ENCODE data around the gene CETP.

The CETP gene

GRCh38 chr16:56974549-56975300, 13.0 kb downstream of the CETP start:
- Mint-ChIP-seq H3K27ac (peak overlapping the region; percentile 88), H3K4me1 (peaks cover 53% of the 10 kb centered on the region)

DNA sequence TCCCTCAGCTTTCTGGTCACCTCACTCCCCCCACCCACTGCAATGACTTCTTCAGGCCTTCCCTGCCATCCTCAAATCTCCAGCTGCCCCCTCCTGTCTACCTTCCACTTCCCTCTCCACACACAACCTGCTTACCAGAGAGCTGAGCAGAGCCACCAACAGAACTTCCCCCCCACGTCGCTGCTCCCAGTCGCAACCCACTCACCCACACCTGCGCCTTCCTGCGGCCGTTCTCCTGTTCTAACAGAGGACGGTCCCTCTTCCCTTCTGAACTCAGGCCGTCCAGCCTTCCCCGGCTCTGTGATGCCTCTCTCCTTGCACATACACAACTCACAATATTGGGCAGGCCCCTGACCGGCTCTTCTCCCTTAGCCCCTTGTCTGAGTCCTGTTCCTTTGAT, 14.0 kb downstream of the CETP start:
- no peak for DNase-seq (ENCODE audit: low spot score in 2 of 2)
- Mint-ChIP-seq H3K9me3 (no peaks in the 10 kb centered on the region), H3K36me3 (no peaks in the 10 kb centered on the region), H3K4me3 (no peak overlapping the region), H3K4me1 (peaks cover 58% of the 10 kb centered on the region), H3K27ac (peak overlapping the region; percentile 62), H3K27me3 (no peaks in the 10 kb centered on the region)
- no peak for ATAC-seq (ENCODE audit: low read depth)

More at GRCh38 chr16:56974549-56975300, 13.0 kb downstream of the CETP start:
- Mint-ChIP-seq H3K27me3 (no peaks in the 10 kb centered on the region), H3K4me3 (peak overlapping the region; percentile 19), H3K36me3 (no peaks in the 10 kb centered on the region), H3K9me3 (no peaks in the 10 kb centered on the region)
- DNase-seq (ENCODE audit: low spot score in 2 of 2) (no peak), ATAC-seq (ENCODE audit: low read depth) (no peak)

- Mint-ChIP-seq H3K27ac (peak overlapping the region; percentile 83), H3K4me1 (peaks cover 61% of the 10 kb centered on the region), H3K9me3 (no peaks in the 10 kb centered on the region), H3K36me3 (no peaks in the 10 kb centered on the region), H3K4me3 (no peak overlapping the region), H3K27me3 (no peaks in the 10 kb centered on the region)
- DNase-seq (ENCODE audit: low spot score in 2 of 2) (no peak), ATAC-seq (ENCODE audit: low read depth) (no peak)
These were observed 15.5 kb downstream of the CETP start for GRCh38 chr16:56977216-56977615.

DNA sequence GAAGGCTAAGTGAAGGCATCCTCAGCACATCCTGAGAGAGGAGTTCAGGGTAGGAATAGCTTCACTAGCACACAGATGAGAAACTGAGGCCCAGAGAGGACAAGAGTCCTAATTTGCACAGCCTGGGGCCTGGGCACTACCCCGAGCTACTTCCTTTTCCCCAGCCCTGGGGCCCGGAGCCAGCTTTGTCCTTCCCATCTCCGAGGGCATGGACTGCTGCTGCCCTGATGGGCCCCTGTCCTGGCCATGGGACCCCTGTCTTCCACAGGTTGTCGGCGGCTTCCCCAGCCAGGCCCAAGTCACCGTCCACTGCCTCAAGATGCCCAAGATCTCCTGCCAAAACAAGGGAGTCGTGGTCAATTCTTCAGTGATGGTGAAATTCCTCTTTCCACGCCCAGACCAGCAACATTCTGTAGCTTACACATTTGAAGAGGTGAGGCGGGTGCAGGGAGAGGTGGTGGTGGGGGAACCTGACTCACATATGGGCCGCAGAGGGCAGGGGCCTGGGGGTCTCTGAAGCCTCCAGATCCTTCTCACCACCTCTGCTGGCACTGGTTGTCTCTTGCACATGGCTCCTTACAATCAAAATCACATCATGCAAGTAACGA, 16.2 kb downstream of the CETP start:
- ATAC-seq (ENCODE audit: low read depth) (no peak), DNase-seq (ENCODE audit: low spot score in 2 of 2) (no peak)
- peaks cover 64% of the 10 kb centered on the region for H3K4me1 Mint-ChIP-seq
- no peaks in the 10 kb centered on the region for H3K27me3 Mint-ChIP-seq
- no peak overlapping the region for H3K4me3 Mint-ChIP-seq
- H3K27ac Mint-ChIP-seq = peak overlapping the region; percentile 83
- H3K36me3 Mint-ChIP-seq = no peaks in the 10 kb centered on the region
- no peaks in the 10 kb centered on the region for H3K9me3 Mint-ChIP-seq

GRCh38 chr16:56980201-56980535, 18.4 kb downstream of the CETP start:
- H3K27me3 Mint-ChIP-seq = no peaks in the 10 kb centered on the region
- no peaks in the 10 kb centered on the region for H3K9me3 Mint-ChIP-seq
- ATAC-seq (ENCODE audit: low read depth) (no peak), DNase-seq (ENCODE audit: low spot score in 2 of 2) (no peak)
- H3K4me3 Mint-ChIP-seq = no peak overlapping the region
- peaks cover 56% of the 10 kb centered on the region for H3K4me1 Mint-ChIP-seq
- H3K27ac Mint-ChIP-seq = no peak overlapping the region
- peaks cover 6% of the 10 kb centered on the region for H3K36me3 Mint-ChIP-seq

GRCh38 chr16:56980792-56981724, 19.3 kb downstream of the CETP start:
- H3K4me1 Mint-ChIP-seq = peaks cover 53% of the 10 kb centered on the region

GRCh38 chr16:56981729-56982271, 20.1 kb downstream of the CETP start:
- Mint-ChIP-seq H3K4me1 (peaks cover 54% of the 10 kb centered on the region), H3K27me3 (no peaks in the 10 kb centered on the region), H3K27ac (peak overlapping the region; percentile 88), H3K4me3 (peak overlapping the region; percentile 71), H3K9me3 (no peaks in the 10 kb centered on the region), H3K36me3 (peaks cover 9% of the 10 kb centered on the region)
- ATAC-seq (ENCODE audit: low read depth) (no peak), DNase-seq (ENCODE audit: low spot score in 2 of 2) (no peak)

More at GRCh38 chr16:56980792-56981724, 19.3 kb downstream of the CETP start:
- H3K36me3 Mint-ChIP-seq = peaks cover 6% of the 10 kb centered on the region
- ATAC-seq (ENCODE audit: low read depth) (peak; percentile 64), DNase-seq (ENCODE audit: low spot score in 2 of 2) (no peak)
- peak overlapping the region; percentile 89 for H3K27ac Mint-ChIP-seq
- H3K9me3 Mint-ChIP-seq = no peaks in the 10 kb centered on the region
- peak overlapping the region; percentile 71 for H3K4me3 Mint-ChIP-seq
- no peaks in the 10 kb centered on the region for H3K27me3 Mint-ChIP-seq

DNA sequence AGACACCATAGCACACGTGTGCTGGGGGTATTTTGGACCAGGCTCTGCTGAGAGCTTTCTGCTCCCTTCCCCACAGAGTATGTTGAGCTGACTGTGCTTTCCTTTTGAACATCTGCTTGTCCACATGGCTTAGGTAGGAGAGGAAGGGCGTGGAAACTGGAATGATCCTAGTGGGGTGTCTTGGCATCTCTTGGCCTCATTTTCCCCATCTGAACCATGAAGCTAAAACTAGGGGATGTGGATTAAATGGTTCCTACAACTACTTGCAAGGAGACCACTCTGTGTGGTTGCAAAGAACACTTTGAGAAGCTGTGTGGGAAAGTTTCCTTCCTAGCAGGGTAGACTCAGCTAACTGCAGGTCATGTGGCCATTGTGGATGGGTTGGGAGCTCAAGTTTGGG, 20.9 kb downstream of the CETP start:
- ATAC-seq (ENCODE audit: low read depth) = no peak
- H3K36me3 Mint-ChIP-seq = peaks cover 12% of the 10 kb centered on the region
- H3K4me3 Mint-ChIP-seq = peak overlapping the region; percentile 1
- H3K27ac Mint-ChIP-seq = peak overlapping the region; percentile 88
- H3K27me3 Mint-ChIP-seq = no peaks in the 10 kb centered on the region
- no peak for DNase-seq (ENCODE audit: low spot score in 2 of 2)
- H3K4me1 Mint-ChIP-seq = peaks cover 56% of the 10 kb centered on the region
- no peaks in the 10 kb centered on the region for H3K9me3 Mint-ChIP-seq

DNA sequence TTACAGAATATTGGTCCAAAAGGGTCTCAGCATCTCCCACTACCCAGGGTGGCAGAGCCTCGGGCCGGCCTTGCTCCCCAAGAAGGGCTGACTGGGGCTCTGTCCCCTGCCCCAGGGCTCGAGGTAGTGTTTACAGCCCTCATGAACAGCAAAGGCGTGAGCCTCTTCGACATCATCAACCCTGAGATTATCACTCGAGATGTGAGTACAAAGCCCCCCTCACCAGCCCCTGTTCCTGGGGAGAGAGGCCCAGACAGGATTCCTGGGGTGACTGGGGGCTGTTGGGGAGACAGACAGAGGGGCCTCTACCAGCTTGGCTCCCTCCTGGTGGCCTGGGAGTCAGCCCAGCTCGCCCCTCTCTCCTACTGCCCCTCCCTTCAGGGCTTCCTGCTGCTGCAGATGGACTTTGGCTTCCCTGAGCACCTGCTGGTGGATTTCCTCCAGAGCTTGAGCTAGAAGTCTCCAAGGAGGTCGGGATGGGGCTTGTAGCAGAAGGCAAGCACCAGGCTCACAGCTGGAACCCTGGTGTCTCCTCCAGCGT, 21.5 kb downstream of the CETP start:
- no peak for DNase-seq (ENCODE audit: low spot score in 2 of 2)
- no peak for ATAC-seq (ENCODE audit: low read depth)
- H3K36me3 Mint-ChIP-seq = peaks cover 16% of the 10 kb centered on the region
- peak overlapping the region; percentile 88 for H3K27ac Mint-ChIP-seq
- no peaks in the 10 kb centered on the region for H3K9me3 Mint-ChIP-seq
- H3K4me1 Mint-ChIP-seq = peaks cover 61% of the 10 kb centered on the region
- H3K27me3 Mint-ChIP-seq = no peaks in the 10 kb centered on the region
- H3K4me3 Mint-ChIP-seq = no peak overlapping the region

GRCh38 chr16:56984639-56985038, 22.9 kb downstream of the CETP start:
- Mint-ChIP-seq H3K9me3 (no peaks in the 10 kb centered on the region), H3K27me3 (no peaks in the 10 kb centered on the region), H3K4me1 (peaks cover 66% of the 10 kb centered on the region), H3K27ac (peak overlapping the region; percentile 99), H3K36me3 (peaks cover 18% of the 10 kb centered on the region), H3K4me3 (peak overlapping the region; percentile 24)
- no peak for DNase-seq (ENCODE audit: low spot score in 2 of 2)
- ATAC-seq (ENCODE audit: low read depth) = no peak

DNA sequence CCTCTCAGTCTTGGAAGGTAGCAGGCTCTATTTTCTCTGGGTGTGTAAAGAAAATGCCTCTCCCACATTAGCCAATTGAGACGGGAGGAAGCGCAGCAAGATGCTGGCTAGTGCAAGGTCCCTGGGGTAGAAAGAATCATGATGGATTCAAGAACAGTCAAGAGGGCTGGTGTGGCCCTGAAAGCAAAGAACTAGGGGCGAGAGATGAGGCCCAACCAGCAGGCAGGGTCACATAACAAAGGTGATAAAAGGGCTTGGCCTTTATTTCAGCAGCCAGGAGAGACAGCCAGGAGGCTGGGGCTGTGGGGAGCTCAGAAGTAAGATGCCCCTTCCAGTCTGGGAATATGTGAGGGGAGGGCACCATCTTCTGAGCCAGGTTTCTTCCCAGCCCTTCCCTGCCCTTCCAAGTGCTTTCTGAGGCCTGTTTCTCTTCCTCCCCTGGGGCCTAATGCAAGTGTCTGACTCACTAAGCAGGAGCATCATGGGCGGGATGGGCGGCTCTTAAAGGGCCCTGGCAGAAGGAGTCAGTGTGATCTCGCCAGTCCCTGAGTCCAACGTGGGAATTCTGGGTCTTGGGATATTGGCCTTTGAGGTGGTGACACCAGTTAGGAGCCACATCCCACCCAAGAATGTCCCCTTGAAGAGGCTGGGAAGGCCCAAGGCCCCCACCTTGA, 23.7 kb downstream of the CETP start:
- peak overlapping the region; percentile 8 for H3K4me3 Mint-ChIP-seq
- DNase-seq (ENCODE audit: low spot score in 2 of 2) (no peak), ATAC-seq (ENCODE audit: low read depth) (no peak)
- no peaks in the 10 kb centered on the region for H3K9me3 Mint-ChIP-seq
- H3K27ac Mint-ChIP-seq = peak overlapping the region; percentile 99
- peaks cover 61% of the 10 kb centered on the region for H3K4me1 Mint-ChIP-seq
- H3K27me3 Mint-ChIP-seq = no peaks in the 10 kb centered on the region
- H3K36me3 Mint-ChIP-seq = peaks cover 18% of the 10 kb centered on the region

DNA sequence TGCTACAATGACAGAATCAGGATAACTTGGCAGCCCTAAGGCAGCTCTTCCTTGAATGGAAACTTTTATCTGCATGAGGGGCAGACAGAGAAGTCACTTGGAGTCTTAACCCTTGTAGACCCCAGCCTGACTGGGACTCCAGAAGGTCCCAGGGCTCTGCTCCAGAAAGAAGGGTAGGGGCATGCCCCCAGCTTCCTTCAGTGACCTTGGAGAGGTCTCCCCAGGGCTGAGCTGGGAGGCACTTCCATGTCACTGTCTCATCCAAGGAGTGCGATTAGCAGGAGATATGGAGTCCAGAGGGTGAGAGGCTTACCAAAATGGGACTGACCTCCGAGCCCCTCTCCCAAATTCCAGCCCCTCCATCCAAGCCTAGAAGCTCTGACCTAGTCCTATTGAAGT, 24.2 kb downstream of the CETP start:
- DNase-seq (ENCODE audit: low spot score in 2 of 2) = no peak
- peaks cover 18% of the 10 kb centered on the region for H3K36me3 Mint-ChIP-seq
- H3K27ac Mint-ChIP-seq = peak overlapping the region; percentile 99
- H3K4me3 Mint-ChIP-seq = peak overlapping the region; percentile 34
- H3K9me3 Mint-ChIP-seq = no peaks in the 10 kb centered on the region
- peaks cover 59% of the 10 kb centered on the region for H3K4me1 Mint-ChIP-seq
- H3K27me3 Mint-ChIP-seq = no peaks in the 10 kb centered on the region
- ATAC-seq (ENCODE audit: low read depth) = no peak

GRCh38 chr16:56986361-56986760, 24.6 kb downstream of the CETP start:
- Mint-ChIP-seq H3K4me1 (peaks cover 56% of the 10 kb centered on the region), H3K36me3 (peaks cover 18% of the 10 kb centered on the region), H3K27ac (peak overlapping the region; percentile 99), H3K4me3 (peak overlapping the region; percentile 68), H3K9me3 (no peaks in the 10 kb centered on the region), H3K27me3 (no peaks in the 10 kb centered on the region)
- ATAC-seq (ENCODE audit: low read depth) = no peak
- no peak for DNase-seq (ENCODE audit: low spot score in 2 of 2)

All from memory B cell (primary cell).